T-cell (primary cell): Measurements from ENCODE around the gene C5orf15. TPM values are rescaled to one million over a fixed set of nuclear protein-coding genes. Genes with fewer than 3 reads are reported as not detected.

Source experiments
- ATAC-seq, 4 experiments: fragments of 200-7000 bp in 3 of 4; fragments of 150-1000 bp in 1 of 4; cut with Tn5 transposase; replicated peaks in 1 of 4; 1 replicate in 3 of 4; 2 replicates in 1 of 4; pipeline ENCODE4 v1.10.0; 2021; ENCODE audit warnings: moderate library complexity in 3 of 4, mild to moderate bottlenecking in 2 of 4, moderate number of reproducible peaks in 1 of 4
- CTCF ChIA-PET, 2 donors: fragments of 300-600 bp; sonication (Branson Sonifier 250); formaldehyde crosslinking; loops; one replicate each; lab custom pipeline; 2022; ENCODE audit warnings: antibody characterized with exemption in 2 of 2; lab: Charles Lee
- POLR2A ChIA-PET, 2 donors: fragments of 300-600 bp; sonication (Branson Sonifier 250); formaldehyde crosslinking; loops; one replicate each; lab custom pipeline; 2022; ENCODE audit warnings: antibody characterized with exemption in 2 of 2; lab: Charles Lee
- DNase-seq, 35 experiments: peaks; one replicate each; pipeline versions ENCODE4 v3.0.0 to v3.0.0-alpha.2; 2013 to 2023
- H3K27ac ChIP-seq: one replicate; pipeline ENCODE4 v1.5.1; 2013; ENCODE audit warnings: low read length
- H3K27me3 ChIP-seq, 2 experiments: replicated peaks in 1 of 2; 1 replicate in 1 of 2; 2 replicates in 1 of 2; pipeline versions ENCODE4 v1.6.1 to v1.7.0; 2013; ENCODE audit warnings: low read length in 1 of 2, mixed read lengths in 1 of 2; ENCODE audit not compliant: control insufficient read depth in 2 of 2, insufficient read depth in 2 of 2; ENCODE audit errors: extremely low read depth in 1 of 2
- H3K36me3 ChIP-seq, 2 donors: 1 replicate in 1 of 2; 2 replicates in 1 of 2; pipeline versions ENCODE4 v1.6.1 to v1.7.0; 2013; ENCODE audit warnings: low read length in 1 of 2; ENCODE audit not compliant: control insufficient read depth in 2 of 2, insufficient read depth in 1 of 2; ENCODE audit errors: extremely low read depth in 1 of 2
- H3K4me1 ChIP-seq, 2 experiments: 1 replicate in 1 of 2; 2 replicates in 1 of 2; pipeline versions ENCODE4 v1.6.1 to v1.7.0; 2013; ENCODE audit warnings: low read length in 2 of 2, mixed read lengths in 1 of 2; ENCODE audit not compliant: insufficient read depth in 2 of 2, control insufficient read depth in 1 of 2; ENCODE audit errors: extremely low read depth in 1 of 2
- H3K4me3 ChIP-seq, 2 donors: 1 replicate in 1 of 2; 2 replicates in 1 of 2; pipeline versions ENCODE4 v1.5.1 to v1.7.0; 2013; ENCODE audit warnings: mild to moderate bottlenecking in 2 of 2, low read length in 1 of 2, moderate library complexity in 1 of 2; ENCODE audit not compliant: control insufficient read depth in 1 of 2; ENCODE audit errors: extremely low read depth in 1 of 2
- H3K9me3 ChIP-seq: 2 replicates; pipeline ENCODE4 v1.7.0; 2013
- H3K27ac Mint-ChIP-seq, 2 donors: one replicate each; pipeline ENCODE4 v1.8.0; 2020 to 2021; ENCODE audit warnings: mild to moderate bottlenecking in 2 of 2, mixed read lengths in 2 of 2
- H3K27me3 Mint-ChIP-seq, 2 donors: one replicate each; pipeline ENCODE4 v1.8.0; 2021 to 2022; ENCODE audit warnings: mixed read lengths in 2 of 2
- H3K36me3 Mint-ChIP-seq: one replicate; pipeline ENCODE4 v1.8.0; 2021; ENCODE audit warnings: mixed read lengths
- H3K4me1 Mint-ChIP-seq, 3 donors: one replicate each; pipeline ENCODE4 v1.8.0; 2020 to 2022; ENCODE audit warnings: mixed read lengths in 3 of 3, mild to moderate bottlenecking in 1 of 3
- H3K4me3 Mint-ChIP-seq, 3 donors: one replicate each; pipeline ENCODE4 v1.8.0; 2020 to 2022; ENCODE audit warnings: mild to moderate bottlenecking in 3 of 3, mixed read lengths in 3 of 3, moderate library complexity in 3 of 3
- H3K9me3 Mint-ChIP-seq, 3 donors: one replicate each; pipeline ENCODE4 v1.8.0; 2020 to 2022; ENCODE audit warnings: mixed read lengths in 3 of 3
- WGBS: methylation state at CpG from one replicate; pipeline ENCODE4 v1.1.5; 2013; ENCODE audit warnings: missing lambda C conversion rate; ENCODE audit not compliant: insufficient coverage; 5-methylcytosine and 5-hydroxymethylcytosine counted together
- total RNA-seq, 35 experiments: library from RNA in 6 of 35; stranded (reverse) in 6 of 35; fragments of 120-200 nt in 1 of 35; gene quantifications; one replicate each; pipeline versions ENCODE4 v1.2.1 to v1.2.4 and lab custom pipeline; 2013 to 2026

The C5orf15 gene
- total RNA-seq, 5 donors from 2014 or later (not counting 1 experiment from before 2014, with no cell fraction given) = 12.6 to 14.7 (median 14.5) TPM

GRCh38 chr5:133930061-133930812 is 38.2 kb downstream of the C5orf15 start:
- Mint-ChIP-seq H3K36me3 (no peaks in the 10 kb centered on the region), H3K4me3 (peak overlapping the region; percentile 66 to 88 (median 80)), H3K27ac (peak overlapping the region; percentile 95 to 97), H3K9me3 (no peaks in the 10 kb centered on the region), H3K4me1 (peaks cover 12 to 37% (median 23%) of the 10 kb centered on the region in 3 donors), H3K27me3 (no peaks in the 10 kb centered on the region)
- WGBS = 19% methylated on average over 14 of the region's 16 CpGs
- Histone ChIP-seq H3K27ac (peak overlapping the region; percentile 68), H3K36me3 (no peaks in the 10 kb centered on the region), H3K9me3 (no peaks in the 10 kb centered on the region), H3K4me1 (peaks cover 0 to 16% of the 10 kb centered on the region in 2 experiments), H3K27me3 (peaks cover 0 to 20% of the 10 kb centered on the region in 2 experiments), H3K4me3 (peak overlapping the region; percentile 25 to 51)
- ChIA-PET CTCF (interaction anchor here in 1 of 2 donors (0.8 kb wide), 1 partner anchor 19 kb away, joined by 3 read pairs; no protein-coding TSS in a partner anchor), POLR2A (interaction anchor here (0.6 to 1.0 kb wide), 4 partner anchors 39 to 1001 kb away, joined by 3 read pairs; no protein-coding TSS in a partner anchor)
- ATAC-seq (peak; percentile 69 to 95 (median 80)), DNase-seq (peak; percentile 30 to 68 (median 49))

- DNase-seq (no peak), ATAC-seq (no peak)
- CTCF ChIA-PET = interaction anchor here in 1 of 2 donors (0.7 kb wide), 1 partner anchor 22 kb away, joined by 3 read pairs; no protein-coding TSS in a partner anchor
- Mint-ChIP-seq H3K9me3 (no peaks in the 10 kb centered on the region), H3K4me3 (peak overlapping the region in 1 of 3 donors; percentile 11), H3K27me3 (no peaks in the 10 kb centered on the region), H3K36me3 (no peaks in the 10 kb centered on the region), H3K4me1 (peaks cover 12 to 32% (median 23%) of the 10 kb centered on the region in 3 donors), H3K27ac (peak overlapping the region; percentile 64 to 82)
- POLR2A ChIA-PET = interaction anchor here (0.5 to 0.7 kb wide), 2 partner anchors 51 to 625 kb away, joined by 3 to 5 read pairs; no protein-coding TSS in a partner anchor
- Histone ChIP-seq H3K27me3 (peaks cover 0 to 10% of the 10 kb centered on the region in 2 experiments), H3K4me1 (peaks cover 0 to 16% of the 10 kb centered on the region in 2 experiments), H3K36me3 (no peaks in the 10 kb centered on the region), H3K27ac (peak overlapping the region; percentile 68), H3K4me3 (no peak overlapping the region), H3K9me3 (no peaks in the 10 kb centered on the region)
- 85% methylated on average over 4 of the region's 9 CpGs for WGBS
Observed at GRCh38 chr5:133928587-133929393, 39.6 kb downstream of the C5orf15 start.

GRCh38 chr5:133927300-133928180 is 40.9 kb downstream of the C5orf15 start:
- Histone ChIP-seq H3K27me3 (peaks cover 0 to 11% of the 10 kb centered on the region in 2 experiments), H3K9me3 (no peaks in the 10 kb centered on the region), H3K4me1 (peaks cover 0 to 16% of the 10 kb centered on the region in 2 experiments), H3K36me3 (no peaks in the 10 kb centered on the region), H3K27ac (no peak overlapping the region), H3K4me3 (no peak overlapping the region)
- ATAC-seq (no peak), DNase-seq (no peak)
- 88% methylated on average over 4 of the region's 13 CpGs for WGBS
- Mint-ChIP-seq H3K4me1 (peaks cover 12 to 27% (median 23%) of the 10 kb centered on the region in 3 donors), H3K36me3 (no peaks in the 10 kb centered on the region), H3K27ac (no peak overlapping the region), H3K9me3 (no peaks in the 10 kb centered on the region), H3K4me3 (no peak overlapping the region), H3K27me3 (peaks cover 0 to 2% of the 10 kb centered on the region in 2 donors)
- POLR2A ChIA-PET = no interaction called here
- CTCF ChIA-PET = no interaction called here

- H3K4me1 ChIP-seq = peaks cover 0 to 16% of the 10 kb centered on the region in 2 experiments
- POLR2A ChIA-PET = no interaction called here
- peaks cover 12 to 25% (median 23%) of the 10 kb centered on the region in 3 donors for H3K4me1 Mint-ChIP-seq
- no peak for DNase-seq
- H3K27ac Mint-ChIP-seq = no peak overlapping the region
- H3K9me3 Mint-ChIP-seq = no peaks in the 10 kb centered on the region
- CTCF ChIA-PET = no interaction called here
- no peaks in the 10 kb centered on the region for H3K36me3 Mint-ChIP-seq
- H3K27me3 Mint-ChIP-seq = peaks cover 0 to 3% of the 10 kb centered on the region in 2 donors
- no peaks in the 10 kb centered on the region for H3K9me3 ChIP-seq
- no peak overlapping the region for H3K4me3 ChIP-seq
- H3K27me3 ChIP-seq = peaks cover 0 to 17% of the 10 kb centered on the region in 2 experiments
- no peaks in the 10 kb centered on the region for H3K36me3 ChIP-seq
- no peak overlapping the region for H3K4me3 Mint-ChIP-seq
- H3K27ac ChIP-seq = no peak overlapping the region
- WGBS = 77% methylated on average over 8 of the region's 17 CpGs
- ATAC-seq = no peak
Observed at GRCh38 chr5:133926489-133927299, 41.7 kb downstream of the C5orf15 start.

- 87% methylated on average over 8 of the region's 12 CpGs for WGBS
- CTCF ChIA-PET = no interaction called here
- Mint-ChIP-seq H3K4me1 (peaks cover 12 to 20% (median 19%) of the 10 kb centered on the region in 3 donors), H3K4me3 (no peak overlapping the region), H3K27ac (no peak overlapping the region), H3K9me3 (no peaks in the 10 kb centered on the region), H3K27me3 (peaks cover 0 to 3% of the 10 kb centered on the region in 2 donors), H3K36me3 (no peaks in the 10 kb centered on the region)
- Histone ChIP-seq H3K9me3 (no peaks in the 10 kb centered on the region), H3K27me3 (peaks cover 0 to 21% of the 10 kb centered on the region in 2 experiments), H3K4me1 (peaks cover 0 to 16% of the 10 kb centered on the region in 2 experiments), H3K27ac (no peak overlapping the region), H3K36me3 (no peaks in the 10 kb centered on the region), H3K4me3 (no peak overlapping the region)
- POLR2A ChIA-PET = interaction anchor here in 1 of 2 donors (0.7 kb wide), 1 partner anchor 685 kb away, joined by 5 read pairs; no protein-coding TSS in a partner anchor
- DNase-seq (no peak), ATAC-seq (no peak)
Observed at GRCh38 chr5:133925866-133926488, 42.4 kb downstream of the C5orf15 start.
